Measurements from ENCODE around the gene SLIT3.

- TF ChIP-seq CTCF (IDR thresholded peaks at IDR 0.05 in 4 of 5, conservative IDR thresholded peaks at IDR 0.05 in 1 of 5): no peak
- no peak for TF ChIP-seq POLR2A (IDR thresholded peaks at IDR 0.05)
Measured at GRCh38 chr5:168813184-168813968, 487.6 kb downstream of the SLIT3 start.

Measured in gastrocnemius medialis (tissue), 4 donors.